GM12878 (cell line): Measurements from ENCODE around the gene SERPINE1. TPM values are rescaled to one million over a fixed set of nuclear protein-coding genes. Genes with fewer than 3 reads are reported as not detected.

ENCODE experiments used
- ATF3 ChIP-seq: IDR thresholded peaks from 2 replicates; pipeline ENCODE4 v1.6.1; 2011; ENCODE audit warnings: low read depth, mild to moderate bottlenecking, low read length, moderate library complexity, borderline replicate concordance; ENCODE audit errors: extremely low read depth
- BACH1 ChIP-seq: fragments of 450-650 bp; IDR thresholded peaks from 2 replicates; pipeline ENCODE4 v1.6.1; 2017; ENCODE audit warnings: mild to moderate bottlenecking, borderline replicate concordance
- CEBPZ ChIP-seq: fragments of 150-350 bp; IDR thresholded peaks from 2 replicates; pipeline ENCODE4 v1.6.1; 2016; ENCODE audit warnings: low read depth, low read length
- CHD2 ChIP-seq: IDR thresholded peaks from 2 replicates; pipeline ENCODE4 v1.6.1; 2011; ENCODE audit warnings: low read depth, low read length, improper control_type of control experiment, borderline replicate concordance
- EP300 ChIP-seq, 2 experiments: fragments of 150-350 bp in 1 of 2; IDR thresholded peaks; 2 replicates each; pipeline ENCODE4 v1.6.1; 2011 to 2012; ENCODE audit warnings: low read depth in 2 of 2, low read length in 2 of 2, borderline replicate concordance in 1 of 2, improper control_type of control experiment in 1 of 2, inconsistent platforms in 1 of 2; ENCODE audit not compliant: control insufficient read depth in 1 of 2
- HCFC1 ChIP-seq: fragments of 150-350 bp; IDR thresholded peaks from 2 replicates; pipeline ENCODE4 v1.6.1; 2014; ENCODE audit warnings: low read length
- HDAC2 ChIP-seq: fragments of 200-600 bp; sonication (generic); IDR thresholded peaks from 2 replicates; pipeline ENCODE4 v1.6.1; 2017
- MEF2B ChIP-seq: fragments of 450-650 bp; IDR thresholded peaks from 2 replicates; pipeline ENCODE4 v1.6.1; 2018; ENCODE audit warnings: mild to moderate bottlenecking, moderate library complexity; ENCODE audit not compliant: partially characterized antibody, poor library complexity, severe bottlenecking
- MTA2 ChIP-seq: fragments of 450-650 bp; IDR thresholded peaks from 2 replicates; pipeline ENCODE4 v1.6.1; 2016; ENCODE audit warnings: low read depth, mild to moderate bottlenecking, moderate library complexity
- MTA3 ChIP-seq: IDR thresholded peaks from 2 replicates; pipeline ENCODE4 v1.6.1; 2012; ENCODE audit warnings: low read length, inconsistent platforms, borderline replicate concordance
- PKNOX1 ChIP-seq: fragments of 450-650 bp; IDR thresholded peaks from 2 replicates; pipeline ENCODE4 v1.6.1; 2016; ENCODE audit warnings: mild to moderate bottlenecking
- POLR2A ChIP-seq: IDR thresholded peaks from 2 replicates; pipeline ENCODE4 v1.6.1; 2011; ENCODE audit warnings: low read depth, mild to moderate bottlenecking, low read length
- RCOR1 ChIP-seq: conservative IDR thresholded peaks from 2 replicates; pipeline ENCODE4 v1.6.1; 2012; ENCODE audit warnings: low read depth, low read length, improper control_type of control experiment
- REST ChIP-seq: IDR thresholded peaks from 2 replicates; pipeline ENCODE4 v1.6.1; 2012; ENCODE audit warnings: mild to moderate bottlenecking, low read depth, low read length
- SIN3A ChIP-seq: IDR thresholded peaks from 2 replicates; pipeline ENCODE4 v1.6.1; 2012; ENCODE audit warnings: low read depth, low read length, improper control_type of control experiment
- SPI1 ChIP-seq: IDR thresholded peaks from 2 replicates; pipeline ENCODE4 v1.6.1; 2011; ENCODE audit warnings: low read depth, mild to moderate bottlenecking, low read length, moderate library complexity, borderline replicate concordance; ENCODE audit not compliant: insufficient read depth
- SREBF2 ChIP-seq: IDR thresholded peaks from 2 replicates; pipeline ENCODE4 v1.6.1; 2012; ENCODE audit warnings: mild to moderate bottlenecking, low read length
- SRF ChIP-seq, 2 experiments: IDR thresholded peaks; 2 replicates each; pipeline ENCODE4 v1.6.1; 2011; ENCODE audit warnings: low read depth in 2 of 2, low read length in 2 of 2, mild to moderate bottlenecking in 1 of 2, moderate library complexity in 1 of 2
- TARDBP ChIP-seq: IDR thresholded peaks from 2 replicates; pipeline ENCODE4 v1.6.1; 2016; ENCODE audit warnings: borderline replicate concordance
- USF1 ChIP-seq: IDR thresholded peaks from 2 replicates; pipeline ENCODE4 v1.6.1; 2011; ENCODE audit warnings: borderline replicate concordance, low read depth, mild to moderate bottlenecking, moderate library complexity, mixed read lengths, low read length; ENCODE audit not compliant: insufficient read depth; ENCODE audit errors: extremely low read length
- polyA plus RNA-seq, 11 experiments: library from polyadenylated mRNA; depleted of rRNA in 4 of 11; unstranded in 6 of 11; stranded (reverse) in 5 of 11; fragments of >200 nt; fragmentation: Nextera tagmentation in 4 of 11; fragmentation: Illumina TruSeq in 1 of 11; extraction: Ambion mirVana in 4 of 11; extraction: Trizol in 1 of 11; gene quantifications; 1 replicate in 1 of 11; 2 replicates in 10 of 11; pipeline versions ENCODE4 v1.2.1 to v1.2.3, GENCODE V29; 2011 to 2016; ENCODE audit warnings: inconsistent platforms in 2 of 11, missing spikeins in 2 of 11, low read depth in 1 of 11
- total RNA-seq, 4 experiments: library from RNA; depleted of rRNA in 3 of 4; stranded (reverse); fragments of >200 nt in 3 of 4; fragmentation: Illumina TruSeq in 1 of 4; extraction: Trizol in 1 of 4; gene quantifications; 2 replicates each; pipeline versions ENCODE4 v1.2.1 to v1.2.3, GENCODE V29; 2013 to 2021

SERPINE1 gene
- total and polyA plus RNA-seq, 10 of the 15 experiments (the other 5 are each of a cell fraction or from before 2014, with no cell fraction given) = 0.20 to 2.4 (median 0.44) TPM

GRCh38 chr7:101165075-101165957 lies 38.4 kb downstream of the SERPINE1 start, which contains the start of gene VGF (continued):
- TF ChIP-seq HDAC2 (no peak), POLR2A (0 out of 2 replicates have a peak, but pooled peaks have one; percentile 18), SREBF2 (no peak), MEF2B (no peak), USF1 (peak; percentile 96), BACH1 (no peak), PKNOX1 (peak; percentile 21; the same call in 1 of the 2 replicates), HCFC1 (peak; percentile 19; the same call in 1 of the 2 replicates), RCOR1 (peak; percentile 93), SPI1 (peak; percentile 45; the same call in 1 of the 2 replicates), SIN3A (peak; percentile 92), EP300 (IDR thresholded peaks at IDR 0.05; ENCODE audit: borderline replicate concordance in 1 of 2, control insufficient read depth in 1 of 2, low read depth in 2 of 2, low read length in 2 of 2) (no peak), SRF (IDR thresholded peaks at IDR 0.05; ENCODE audit: low read depth in 2 of 2, low read length in 2 of 2) (peak; percentile 71 to 77), MTA3 (no peak), CEBPZ (no peak), ATF3 (peak; percentile 72; the same call in 1 of the 2 replicates), TARDBP (no peak), MTA2 (no peak), CHD2 (no peak), REST (peak; percentile 99)
